Measurements from ENCODE around the gene CEP112. TPM values are rescaled to one million over a fixed set of nuclear protein-coding genes. Genes with fewer than 3 reads are reported as not detected.

Gene CEP112
- polyA plus RNA-seq, 1 experiment = 5.7 TPM

DNA sequence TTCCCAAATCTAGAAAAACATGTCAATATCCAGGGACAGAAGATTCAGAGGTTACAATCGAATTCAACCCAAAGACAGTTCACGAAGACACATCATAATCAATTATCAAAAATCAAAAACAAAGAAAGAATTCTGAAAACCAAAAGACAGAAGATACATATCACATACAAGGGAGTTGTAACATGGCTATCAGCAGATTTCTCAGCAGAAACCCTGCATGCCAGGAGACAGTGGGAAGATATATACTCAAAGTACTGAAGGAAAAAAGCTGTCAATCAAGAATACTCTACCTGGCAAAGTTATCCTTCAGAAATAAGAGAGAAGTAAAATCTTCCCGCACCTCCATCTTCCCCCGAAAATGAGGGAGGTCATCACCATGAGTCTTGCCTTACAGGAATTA is 258.6 kb downstream of the CEP112 start:
- no peaks in the 10 kb centered on the region for H3K27me3 ChIP-seq (ENCODE audit: control insufficient read depth, insufficient read depth, low read length)
- H3K27ac ChIP-seq (ENCODE audit: low read depth, low read length) = no peak overlapping the region
- peaks cover 3% of the 10 kb centered on the region; the same call in 1 of the 2 replicates for H3K9me3 ChIP-seq (ENCODE audit: control insufficient read depth, insufficient read depth, low read length)
- H3K4me3 ChIP-seq (ENCODE audit: low read depth, low read length) = no peak overlapping the region
- TF ChIP-seq, protein P1, sequence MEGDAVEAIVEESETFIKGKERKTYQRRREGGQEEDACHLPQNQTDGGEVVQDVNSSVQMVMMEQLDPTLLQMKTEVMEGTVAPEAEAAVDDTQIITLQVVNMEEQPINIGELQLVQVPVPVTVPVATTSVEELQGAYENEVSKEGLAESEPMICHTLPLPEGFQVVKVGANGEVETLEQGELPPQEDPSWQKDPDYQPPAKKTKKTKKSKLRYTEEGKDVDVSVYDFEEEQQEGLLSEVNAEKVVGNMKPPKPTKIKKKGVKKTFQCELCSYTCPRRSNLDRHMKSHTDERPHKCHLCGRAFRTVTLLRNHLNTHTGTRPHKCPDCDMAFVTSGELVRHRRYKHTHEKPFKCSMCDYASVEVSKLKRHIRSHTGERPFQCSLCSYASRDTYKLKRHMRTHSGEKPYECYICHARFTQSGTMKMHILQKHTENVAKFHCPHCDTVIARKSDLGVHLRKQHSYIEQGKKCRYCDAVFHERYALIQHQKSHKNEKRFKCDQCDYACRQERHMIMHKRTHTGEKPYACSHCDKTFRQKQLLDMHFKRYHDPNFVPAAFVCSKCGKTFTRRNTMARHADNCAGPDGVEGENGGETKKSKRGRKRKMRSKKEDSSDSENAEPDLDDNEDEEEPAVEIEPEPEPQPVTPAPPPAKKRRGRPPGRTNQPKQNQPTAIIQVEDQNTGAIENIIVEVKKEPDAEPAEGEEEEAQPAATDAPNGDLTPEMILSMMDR (IDR thresholded peaks at IDR 0.05; ENCODE audit: low read depth, low read length) = no peak
- ChIA-PET CTCF (no interaction called here), POLR2A (no interaction called here)
- no peak for DNase-seq (ENCODE audit: low read depth, low spot score)

DNA sequence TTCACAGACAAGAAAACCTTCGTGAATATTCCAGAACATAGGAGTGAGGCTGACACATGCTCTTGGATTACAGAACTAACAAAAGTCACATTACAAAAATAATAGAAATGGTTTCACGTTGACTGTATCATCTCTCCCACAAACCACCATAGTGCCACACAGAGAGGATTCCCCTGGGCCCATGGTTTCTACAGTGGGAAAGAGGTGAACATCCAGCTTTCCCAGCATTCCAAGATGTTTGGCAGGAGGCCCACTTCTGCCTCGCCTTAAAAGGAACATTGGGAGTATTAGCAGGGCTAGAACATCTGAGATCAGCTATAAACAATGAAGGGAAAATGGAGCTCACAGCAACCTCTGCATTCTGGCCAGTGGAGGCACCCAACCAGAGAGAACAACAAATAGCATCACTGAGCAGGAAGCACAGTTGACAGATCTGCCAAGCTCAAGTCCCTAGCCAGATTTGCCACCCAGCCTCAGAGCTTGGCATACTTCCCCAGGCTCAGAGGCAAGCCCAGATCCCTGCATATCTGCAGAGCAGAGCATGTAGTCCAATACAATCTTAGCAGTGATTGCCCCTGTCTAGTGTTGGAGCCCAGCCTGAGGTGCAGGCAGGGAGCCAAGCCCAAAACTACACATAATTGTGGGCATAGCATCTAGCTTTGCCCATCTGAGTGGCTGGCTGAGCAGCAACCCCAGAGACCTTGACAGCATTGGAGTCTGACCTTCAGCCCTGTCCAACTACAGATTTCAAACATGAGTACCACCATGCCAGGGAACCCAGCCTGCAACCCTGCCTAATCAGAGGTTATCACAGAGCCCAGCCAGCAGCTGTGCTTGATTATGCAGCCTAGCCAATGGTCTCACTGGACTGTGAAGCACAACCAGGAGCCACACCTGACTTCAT is 260.4 kb downstream of the CEP112 start:
- ChIA-PET CTCF (no interaction called here), POLR2A (no interaction called here)
- DNase-seq (ENCODE audit: low read depth, low spot score) = no peak
- Histone ChIP-seq H3K27me3 (ENCODE audit: control insufficient read depth, insufficient read depth, low read length) (no peaks in the 10 kb centered on the region), H3K27ac (ENCODE audit: low read depth, low read length) (no peak overlapping the region), H3K4me3 (ENCODE audit: low read depth, low read length) (no peak overlapping the region), H3K9me3 (ENCODE audit: control insufficient read depth, insufficient read depth, low read length) (peaks cover 3% of the 10 kb centered on the region; the same call in 1 of the 2 replicates)
- TF ChIP-seq, protein P1 (IDR thresholded peaks at IDR 0.05; ENCODE audit: low read depth, low read length) = no peak

DNA sequence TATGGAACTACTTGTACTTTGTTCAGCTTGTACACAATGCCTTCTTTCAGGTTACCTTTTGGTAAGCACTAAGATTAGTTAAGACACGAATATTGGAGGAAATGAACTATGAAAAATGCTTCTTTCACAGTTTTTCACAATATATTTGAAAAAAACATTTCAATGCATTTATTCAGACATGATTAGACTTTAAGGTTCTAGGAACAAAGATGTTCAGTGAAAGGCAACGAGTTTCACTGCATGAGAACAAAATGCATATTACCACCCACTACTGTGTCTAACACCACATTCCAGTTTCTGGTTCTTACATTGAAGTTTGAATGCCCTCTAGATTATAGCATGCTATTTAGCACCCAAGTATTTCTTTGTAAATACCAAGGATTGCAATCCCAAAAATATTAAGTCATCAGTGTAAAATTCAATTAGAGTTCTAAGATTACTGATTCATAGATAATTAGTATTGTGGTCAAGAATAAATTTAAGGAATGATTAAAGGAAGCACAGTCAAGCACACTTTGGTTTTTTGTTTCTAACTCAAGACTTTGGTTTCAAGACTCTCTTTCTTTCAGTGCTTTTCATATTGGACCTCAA is 261.7 kb downstream of the CEP112 start:
- Histone ChIP-seq H3K27ac (ENCODE audit: low read depth, low read length) (no peak overlapping the region), H3K4me3 (ENCODE audit: low read depth, low read length) (no peak overlapping the region), H3K27me3 (ENCODE audit: control insufficient read depth, insufficient read depth, low read length) (no peaks in the 10 kb centered on the region), H3K9me3 (ENCODE audit: control insufficient read depth, insufficient read depth, low read length) (peaks cover 3% of the 10 kb centered on the region; the same call in 1 of the 2 replicates)
- TF ChIP-seq, protein P1 (IDR thresholded peaks at IDR 0.05; ENCODE audit: low read depth, low read length) = no peak
- no peak for DNase-seq (ENCODE audit: low read depth, low spot score)
- ChIA-PET CTCF (no interaction called here), POLR2A (no interaction called here)

DNA sequence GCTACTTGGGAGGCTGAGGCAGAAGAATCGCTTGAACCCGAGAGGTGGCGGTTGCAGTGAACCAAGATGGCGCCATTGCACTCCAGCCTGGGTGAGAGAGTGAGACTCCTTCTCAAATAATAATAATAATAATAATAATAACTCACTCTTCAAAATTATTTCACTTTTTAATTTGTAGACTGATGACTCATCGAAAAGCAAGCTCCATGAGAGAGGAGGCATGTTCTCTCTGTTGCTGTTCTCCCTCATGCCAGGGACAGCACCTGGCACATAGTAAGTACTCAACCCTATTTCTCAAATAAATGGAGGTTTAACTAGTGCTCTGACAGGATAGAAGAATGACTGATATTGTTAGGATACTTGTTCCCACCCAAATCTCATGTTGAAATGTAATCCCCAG is 265.3 kb downstream of the CEP112 start:
- H3K27me3 ChIP-seq (ENCODE audit: control insufficient read depth, insufficient read depth, low read length) = no peaks in the 10 kb centered on the region
- CTCF ChIA-PET = no interaction called here
- TF ChIP-seq, protein P1 (IDR thresholded peaks at IDR 0.05; ENCODE audit: low read depth, low read length) = no peak

More for the DNA sequence above, 265.3 kb downstream of the CEP112 start:
- no peak for DNase-seq (ENCODE audit: low read depth, low spot score)
- H3K27ac ChIP-seq (ENCODE audit: low read depth, low read length) = no peak overlapping the region
- no peak overlapping the region for H3K4me3 ChIP-seq (ENCODE audit: low read depth, low read length)
- H3K9me3 ChIP-seq (ENCODE audit: control insufficient read depth, insufficient read depth, low read length) = no peaks in the 10 kb centered on the region
- POLR2A ChIA-PET = no interaction called here

All from AG04450 (cell line).